ENCODE data around the gene MAPKAPK2.

MAPKAPK2 gene

GRCh38 chr1:206635080-206635977 lies 49.4 kb upstream of the MAPKAPK2 start, which contains the start of gene DYRK3 (continued):
- peak; percentile 82 for TF ChIP-seq ZNF692 (tag by site-specific recombination; IDR thresholded peaks at IDR 0.05)
- no peak for TF ChIP-seq ZNF747 (tag by site-specific recombination; IDR thresholded peaks at IDR 0.05)
- no peak for TF ChIP-seq SETDB1 (IDR thresholded peaks at IDR 0.05; ENCODE audit: insufficient read length, low read length)
- TF ChIP-seq ZIC2 (tag by site-specific recombination; IDR thresholded peaks at IDR 0.05) = peak; percentile 98
- no peak for TF ChIP-seq GLI4 (tag by site-specific recombination; IDR thresholded peaks at IDR 0.05)
- TF ChIP-seq ZNF362 (tag by site-specific recombination; IDR thresholded peaks at IDR 0.05) = no peak
- TF ChIP-seq ZNF623 (tag by site-specific recombination; IDR thresholded peaks at IDR 0.05) = no peak
- TF ChIP-seq ZNF114 (tag by site-specific recombination; IDR thresholded peaks at IDR 0.05) = no peak
- no peak for TF ChIP-seq ZNF248 (tag by site-specific recombination; IDR thresholded peaks at IDR 0.05)
- TF ChIP-seq ZNF521 (tag by site-specific recombination; IDR thresholded peaks at IDR 0.05) = no peak
- peak; percentile 49; the same call in 1 of the 2 replicates for TF ChIP-seq ZNF335 (tag by site-specific recombination; conservative IDR thresholded peaks at IDR 0.05)
- TF ChIP-seq KLF17 (tag by site-specific recombination; IDR thresholded peaks at IDR 0.05) = peak; percentile 58; the same call in 1 of the 2 replicates
- TF ChIP-seq ZNF214 (tag by site-specific recombination; IDR thresholded peaks at IDR 0.05; ENCODE audit: borderline replicate concordance) = no peak
- no peak for TF ChIP-seq ZNF777 (tag by site-specific recombination; IDR thresholded peaks at IDR 0.05; ENCODE audit: borderline replicate concordance)
- TF ChIP-seq ZNF169 (tag by site-specific recombination; IDR thresholded peaks at IDR 0.05) = no peak
- no peak for TF ChIP-seq ZNF704 (tag by site-specific recombination; IDR thresholded peaks at IDR 0.05)
- TF ChIP-seq ZEB2 (tag by site-specific recombination; IDR thresholded peaks at IDR 0.05) = peak; percentile 91
- peak; percentile 70 for TF ChIP-seq CTCF (tag by site-specific recombination; IDR thresholded peaks at IDR 0.05)
- TF ChIP-seq ZNF174 (tag by site-specific recombination; IDR thresholded peaks at IDR 0.05) = no peak
- TF ChIP-seq ZNF843 (tag by site-specific recombination; IDR thresholded peaks at IDR 0.05) = peak; percentile 13; the same call in 1 of the 2 replicates
- no peak for TF ChIP-seq RBAK (tag by site-specific recombination; IDR thresholded peaks at IDR 0.05)
- no peak for TF ChIP-seq ZNF530 (tag by site-specific recombination; IDR thresholded peaks at IDR 0.05; ENCODE audit: low read depth)
- no peak for TF ChIP-seq ZNF785 (tag by site-specific recombination; IDR thresholded peaks at IDR 0.05)
- no peak for TF ChIP-seq ZSCAN18 (tag by site-specific recombination; IDR thresholded peaks at IDR 0.05)
- TF ChIP-seq OVOL3 (tag by site-specific recombination; IDR thresholded peaks at IDR 0.05) = no peak; the same call in 1 of the 2 replicates
- no peak for TF ChIP-seq PRDM6 (tag by site-specific recombination; IDR thresholded peaks at IDR 0.05)
- peak; percentile 79; the same call in 1 of the 2 replicates for TF ChIP-seq ZNF792 (tag by site-specific recombination; IDR thresholded peaks at IDR 0.05)
- no peak for TF ChIP-seq ZNF473 (tag by site-specific recombination; IDR thresholded peaks at IDR 0.05)
- TF ChIP-seq ZNF16 (tag by site-specific recombination; IDR thresholded peaks at IDR 0.05; ENCODE audit: low read depth) = no peak

Measured in HEK293 (cell line).